ENCODE data around the gene HBP1. TPM values are rescaled to one million over a fixed set of nuclear protein-coding genes. Genes with fewer than 3 reads are reported as not detected.

HBP1 gene
- polyA plus RNA-seq, 3 donors, result 41.2 to 52.9 (median 44.7) TPM

- DNase-seq, result no peak
- TF ChIP-seq CTCF (IDR thresholded peaks at IDR 0.05), result no peak
- H3K79me2 ChIP-seq (ENCODE audit: insufficient read depth, low read length), result no peaks in the 10 kb centered on the region
- peaks cover 0 to 4% of the 10 kb centered on the region in 2 donors for H3K9me3 ChIP-seq (replicated peaks in 1 of 2; ENCODE audit: control insufficient read depth in 1 of 2, insufficient read depth in 1 of 2, low read length in 2 of 2)
- Mint-ChIP-seq H3K4me3 (no peak overlapping the region), H3K27ac (no peak overlapping the region), H3K27me3 (ENCODE audit: low read depth in 3 of 3) (no peaks in the 10 kb centered on the region), H3K4me1 (no peaks in the 10 kb centered on the region), H3K36me3 (peaks cover 39 to 53% of the 10 kb centered on the region in 2 donors), H3K9me3 (peaks cover 9 to 22% (median 16%) of the 10 kb centered on the region in 7 donors)
- peaks cover 12 to 53% of the 10 kb centered on the region in 2 donors for H3K36me3 ChIP-seq (replicated peaks in 1 of 2; ENCODE audit: control insufficient read depth in 1 of 2, insufficient read depth in 2 of 2, low read length in 2 of 2)
- no peaks in the 10 kb centered on the region for H3K27me3 ChIP-seq (ENCODE audit: control insufficient read depth in 2 of 2, insufficient read depth in 2 of 2, low read length in 2 of 2)
- intact Hi-C loops (cut with micrococcal nuclease), result no loop called here
- no peak overlapping the region for H3K4me3 ChIP-seq (replicated peaks in 1 of 3; ENCODE audit: low read depth in 2 of 3, low read length in 3 of 3)
- H3K27ac ChIP-seq (ENCODE audit: low read depth in 1 of 2, low read length in 2 of 2), result no peak overlapping the region
- H3K9ac ChIP-seq (ENCODE audit: insufficient read depth, low read length, poor library complexity, severe bottlenecking), result no peak overlapping the region
- no peak overlapping the region for H2AFZ ChIP-seq (ENCODE audit: insufficient read depth, low read depth, low read length, poor library complexity, severe bottlenecking)
- H3K4me1 ChIP-seq (ENCODE audit: control insufficient read depth in 1 of 2, insufficient read depth in 2 of 2, low read length in 2 of 2), result no peaks in the 10 kb centered on the region
- no peaks in the 10 kb centered on the region for H4K20me1 ChIP-seq (ENCODE audit: insufficient read depth, low read length)
- no CpG with 5 or more reads among the region's 5 CpGs for WGBS (ENCODE audit: insufficient coverage)
- no peak overlapping the region for H3K4me2 ChIP-seq (replicated peaks; ENCODE audit: extremely low read depth, low read length, poor library complexity, severe bottlenecking)
Observed at GRCh38 chr7:107248551-107249316, 79.9 kb downstream of the HBP1 start.

- no peak overlapping the region for H3K27ac Mint-ChIP-seq
- no peaks in the 10 kb centered on the region for H3K4me1 ChIP-seq (ENCODE audit: control insufficient read depth in 1 of 2, insufficient read depth in 2 of 2, low read length in 2 of 2)
- no peaks in the 10 kb centered on the region for H3K4me1 Mint-ChIP-seq
- no peak for DNase-seq
- no peak overlapping the region for H2AFZ ChIP-seq (ENCODE audit: insufficient read depth, low read depth, low read length, poor library complexity, severe bottlenecking)
- H3K27me3 Mint-ChIP-seq (ENCODE audit: low read depth in 3 of 3), result no peaks in the 10 kb centered on the region
- WGBS (ENCODE audit: insufficient coverage), result no CpG with 5 or more reads among the region's 3 CpGs
- peaks cover 0 to 5% (median 2%) of the 10 kb centered on the region in 7 donors for H3K9me3 Mint-ChIP-seq
- H3K4me3 Mint-ChIP-seq, result no peak overlapping the region
- no peak overlapping the region for H3K4me3 ChIP-seq (replicated peaks in 1 of 3; ENCODE audit: low read depth in 2 of 3, low read length in 3 of 3)
- TF ChIP-seq CTCF (IDR thresholded peaks at IDR 0.05), result no peak
- intact Hi-C loops (cut with micrococcal nuclease), result no loop called here
- no peaks in the 10 kb centered on the region for H4K20me1 ChIP-seq (ENCODE audit: insufficient read depth, low read length)
- no peak overlapping the region for H3K27ac ChIP-seq (ENCODE audit: low read depth in 1 of 2, low read length in 2 of 2)
- H3K4me2 ChIP-seq (replicated peaks; ENCODE audit: extremely low read depth, low read length, poor library complexity, severe bottlenecking), result no peak overlapping the region
- H3K9ac ChIP-seq (ENCODE audit: insufficient read depth, low read length, poor library complexity, severe bottlenecking), result no peak overlapping the region
- H3K79me2 ChIP-seq (ENCODE audit: insufficient read depth, low read length), result no peaks in the 10 kb centered on the region
- peaks cover 11 to 26% of the 10 kb centered on the region in 2 donors for H3K36me3 ChIP-seq (replicated peaks in 1 of 2; ENCODE audit: control insufficient read depth in 1 of 2, insufficient read depth in 2 of 2, low read length in 2 of 2)
- H3K9me3 ChIP-seq (replicated peaks in 1 of 2; ENCODE audit: control insufficient read depth in 1 of 2, insufficient read depth in 1 of 2, low read length in 2 of 2), result no peaks in the 10 kb centered on the region
- peaks cover 19 to 24% of the 10 kb centered on the region in 2 donors for H3K36me3 Mint-ChIP-seq
- no peaks in the 10 kb centered on the region for H3K27me3 ChIP-seq (ENCODE audit: control insufficient read depth in 2 of 2, insufficient read depth in 2 of 2, low read length in 2 of 2)
Observed at GRCh38 chr7:107251963-107252362, 83.2 kb downstream of the HBP1 start.

Other genes with a start within 250 kb of the HBP1 start
- gene PRKAR2B, start 124.3 kb upstream of the HBP1 start, polyA plus RNA-seq, result 1 to 10 TPM; 2.5 to 5.6 (median 3.5) TPM